HG03159 (cell line): ENCODE data around the gene MPL.
"Not testable (repeated sequence)": the region's sequence is repeated elsewhere in the genome, so short reads cannot be mapped to it uniquely, and the experiment has no call there.

Experiments used
- ATAC-seq: cut with Tn5 transposase; IDR thresholded peaks from one replicate; pipeline ENCODE4 v1.9.1; 2021; ENCODE audit warnings: mild to moderate bottlenecking, moderate library complexity; ENCODE audit not compliant: unreplicated experiment

The MPL gene

GRCh38 chr1:43369779-43370178 is 32.2 kb downstream of the MPL start:
- not testable (repeated sequence) for ATAC-seq

DNA sequence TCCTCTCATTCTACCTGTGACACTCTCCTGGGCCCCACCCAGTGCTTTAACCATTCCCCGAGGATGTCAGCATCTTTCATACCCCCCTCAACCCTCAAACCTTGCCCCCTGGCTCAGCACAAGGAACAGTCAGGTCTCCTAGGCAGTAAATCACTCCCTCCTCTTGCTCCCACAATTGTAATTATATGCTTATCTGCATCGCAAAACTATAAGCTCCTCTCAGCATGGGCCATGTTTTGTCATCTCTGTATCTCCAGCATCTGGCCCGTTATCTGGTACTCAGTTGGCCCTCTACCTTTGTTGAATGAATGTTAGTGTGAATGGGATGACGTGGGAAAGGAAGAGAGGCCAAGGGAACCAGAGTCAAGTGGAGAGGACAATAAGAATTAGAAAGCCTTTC is 32.9 kb downstream of the MPL start:
- no peak for ATAC-seq

GRCh38 chr1:43372172-43372571 is 34.6 kb downstream of the MPL start:
- no peak for ATAC-seq

DNA sequence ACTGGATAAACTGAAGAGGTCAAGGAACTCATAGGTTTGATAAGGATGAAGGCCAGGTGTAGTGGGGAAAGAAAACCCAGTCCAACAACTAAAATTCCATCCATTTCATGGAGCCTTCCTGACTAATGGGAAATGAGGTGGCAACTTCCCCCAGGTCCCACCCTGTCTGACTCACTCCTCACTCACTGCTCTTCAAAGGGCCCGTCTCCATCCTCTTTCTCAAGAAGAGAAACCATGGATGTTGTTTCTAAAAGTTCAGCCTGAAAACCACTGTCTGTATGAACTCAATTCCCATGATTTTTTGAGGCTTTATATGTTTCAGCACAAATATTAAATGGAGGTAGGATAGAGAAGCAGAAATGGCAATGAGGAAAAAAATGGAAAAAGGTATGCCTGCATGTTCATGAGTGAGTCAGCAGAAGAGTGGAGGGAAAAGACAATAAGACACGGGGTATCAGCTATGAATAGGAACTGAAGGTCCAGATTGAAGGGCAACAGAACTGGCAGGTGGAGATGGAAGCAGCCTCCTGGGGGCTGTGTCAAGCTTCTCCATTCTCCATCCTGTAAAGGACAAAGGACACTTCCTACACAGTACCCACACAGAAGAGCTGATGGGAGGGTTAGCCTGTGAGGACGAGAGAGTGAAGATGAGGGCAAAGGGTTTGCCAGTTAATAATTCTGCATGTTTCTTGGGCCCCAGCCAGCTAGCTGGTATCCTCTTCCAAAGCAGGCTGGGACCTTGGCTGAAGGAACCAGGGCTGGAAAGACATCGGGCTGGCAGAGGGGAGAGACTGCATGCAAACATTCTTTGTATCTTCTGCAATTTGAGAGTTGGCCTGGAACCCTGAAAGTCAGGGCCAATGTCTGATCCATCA is 35.7 kb downstream of the MPL start:
- no peak for ATAC-seq

- no peak for ATAC-seq
These were observed 39.2 kb downstream of the MPL start for GRCh38 chr1:43376723-43377235.

DNA sequence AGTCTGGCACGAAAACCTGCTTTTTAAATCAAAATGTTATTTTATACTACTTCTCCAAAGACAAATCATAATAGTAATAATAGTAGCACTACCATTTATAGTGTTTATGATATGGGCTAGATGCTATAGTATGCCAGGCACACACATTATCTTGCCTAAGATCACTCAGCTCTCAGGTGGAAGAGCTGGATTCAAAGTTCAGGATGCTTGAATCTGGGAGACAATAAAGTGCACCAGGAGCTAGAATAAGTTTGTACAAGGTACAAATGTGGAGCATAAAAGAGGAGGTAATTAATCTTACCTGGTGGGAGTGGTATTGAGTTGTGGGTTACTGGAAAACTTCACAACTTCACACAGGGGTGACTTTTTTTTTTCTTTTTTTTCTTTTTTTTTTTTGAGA is 40.2 kb downstream of the MPL start:
- ATAC-seq = no peak

- ATAC-seq = no peak
These were observed 41.9 kb downstream of the MPL start for GRCh38 chr1:43379476-43379875.

GRCh38 chr1:43381612-43382011 is 44.0 kb downstream of the MPL start:
- no peak for ATAC-seq

- no peak for ATAC-seq
These were observed 44.6 kb downstream of the MPL start for GRCh38 chr1:43382027-43382779.

DNA sequence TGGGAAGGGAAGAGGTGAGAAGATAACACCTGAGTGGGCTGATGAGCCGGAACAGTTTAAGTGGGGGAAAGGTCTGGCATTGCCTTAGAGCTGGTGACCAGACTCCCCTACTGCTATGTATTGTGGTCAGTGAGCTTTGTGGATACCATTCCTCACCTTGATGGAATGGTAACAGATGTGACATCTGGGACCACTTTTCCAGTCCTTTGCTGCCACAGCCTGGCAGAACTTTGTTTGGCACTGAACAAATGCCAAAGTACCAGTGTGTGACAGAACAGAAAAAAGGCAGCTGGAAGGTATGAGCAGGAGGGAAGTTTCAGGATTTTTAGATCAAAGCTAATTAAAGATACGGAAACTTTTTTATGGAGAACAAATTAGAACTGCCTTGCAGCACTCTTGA is 45.8 kb downstream of the MPL start:
- ATAC-seq = no peak

- no peak for ATAC-seq
These were observed 49.1 kb downstream of the MPL start for GRCh38 chr1:43386676-43387075.

- no peak for ATAC-seq
These were observed 50.5 kb downstream of the MPL start for GRCh38 chr1:43387976-43388599.

DNA sequence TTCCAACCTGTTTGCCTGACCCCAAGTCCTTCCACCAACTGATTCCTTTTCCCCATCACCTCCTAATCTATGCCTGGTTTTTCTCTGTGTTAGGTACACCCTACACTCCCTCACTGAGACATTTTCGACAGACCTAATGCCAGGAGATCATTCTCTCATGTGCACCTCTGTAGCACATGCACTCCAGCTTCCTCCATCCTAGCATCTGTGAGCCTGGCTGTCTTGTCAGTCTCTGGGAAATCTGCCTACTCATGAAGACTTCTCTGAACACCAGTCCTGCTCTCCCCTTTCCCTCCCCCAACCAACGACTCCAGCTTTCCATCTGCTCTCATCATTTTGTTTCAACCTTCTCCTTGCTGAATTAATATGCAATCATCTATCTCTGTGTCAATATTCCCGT is 51.0 kb downstream of the MPL start:
- no peak for ATAC-seq

DNA sequence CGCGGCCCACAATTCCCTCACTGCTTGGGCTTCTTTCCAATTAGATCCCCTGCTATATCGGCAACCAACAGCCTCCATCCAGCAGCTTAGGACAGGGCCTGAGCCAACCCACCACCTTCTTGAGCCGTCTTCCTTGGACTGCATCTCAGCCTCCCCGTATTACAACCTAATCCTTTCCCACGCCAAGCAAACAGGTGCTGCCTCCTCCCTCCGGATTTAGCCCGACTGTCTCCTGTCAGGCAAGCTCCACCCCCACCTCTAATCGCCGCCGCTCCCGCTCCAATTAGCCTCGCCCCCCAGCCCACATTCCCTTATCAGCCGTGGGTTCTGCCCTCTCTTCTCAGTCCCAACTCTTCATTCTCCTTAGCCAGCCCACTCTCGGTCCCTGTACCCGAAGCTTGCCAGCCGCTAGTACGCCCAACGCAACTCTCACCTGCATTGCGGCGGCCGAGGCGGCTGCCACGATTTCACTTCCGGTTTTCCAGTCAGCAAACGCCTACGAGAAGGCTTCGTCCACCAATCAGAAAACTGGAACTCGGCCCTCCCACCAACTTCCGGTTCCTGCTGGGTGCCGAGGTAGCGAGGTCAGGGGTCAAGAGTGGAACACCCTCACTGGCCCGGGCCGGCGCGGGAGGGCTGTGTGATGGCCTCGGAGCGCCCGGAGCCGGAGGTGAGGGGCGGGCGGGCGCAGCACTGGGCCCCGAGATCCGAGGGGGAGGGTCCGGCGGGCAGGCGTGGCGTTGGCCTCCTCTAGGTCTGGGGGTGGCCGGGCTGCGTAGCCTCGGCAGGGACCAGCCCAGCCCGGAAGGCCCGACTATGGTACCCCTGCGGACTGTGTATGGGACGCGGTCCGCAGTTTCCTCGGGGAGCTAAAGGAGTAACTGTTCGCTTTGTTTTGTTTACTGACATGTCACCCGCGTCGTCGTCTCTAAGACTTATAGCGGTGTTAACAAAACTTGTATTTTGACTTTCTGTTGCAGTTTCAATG is 52.0 kb downstream of the MPL start, which contains the start of the genes MED8 and SZT2:
TSS of gene MED8 (minus strand) at position 475 of the 988 bp plus-strand sequence. CDS start at position 439, 36 bp downstream.
TSS of gene SZT2 (plus strand) at position 574 of the 988 bp plus-strand sequence. CDS start at position 644, 70 bp downstream.
- ATAC-seq = peak; percentile 86

GRCh38 chr1:43392702-43393101 is 55.1 kb downstream of the MPL start:
- ATAC-seq = no peak

DNA sequence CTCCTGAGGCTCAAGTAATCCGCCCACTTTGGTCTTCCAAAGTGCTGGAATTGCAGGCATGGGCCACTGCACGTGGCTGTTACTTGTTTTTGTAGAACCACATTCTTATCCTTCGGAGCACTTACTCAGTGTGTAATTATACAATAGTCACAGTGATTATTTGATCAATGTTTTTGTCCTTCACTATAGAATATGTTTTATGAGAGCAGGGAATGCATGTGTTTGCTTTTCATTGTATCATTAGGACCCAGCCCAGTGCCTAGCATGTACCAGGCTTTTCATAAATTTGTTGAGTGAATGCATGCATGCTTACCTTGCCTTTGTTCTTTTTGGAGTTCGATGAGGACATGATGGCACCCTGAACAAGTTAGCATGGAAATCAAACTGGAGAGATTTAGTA is 57.9 kb downstream of the MPL start:
- ATAC-seq = no peak

DNA sequence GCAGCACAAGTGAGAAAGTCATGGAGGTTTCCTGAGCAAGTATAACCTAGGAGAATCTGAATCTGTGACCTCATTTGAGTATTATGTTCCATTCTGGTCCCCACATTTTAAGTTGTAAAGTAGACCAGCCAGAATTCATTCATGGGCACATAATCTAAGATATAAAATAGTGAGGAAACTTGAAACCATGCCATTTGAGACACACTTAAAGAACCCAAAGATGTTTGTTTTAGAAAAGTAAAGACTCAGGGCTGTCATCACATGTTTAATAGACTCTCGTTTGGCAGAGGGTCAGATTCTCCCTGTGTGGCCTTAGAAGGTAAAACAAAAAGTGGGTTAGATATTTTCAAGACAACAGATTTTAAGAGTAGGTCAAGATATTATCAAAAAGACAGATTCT is 58.4 kb downstream of the MPL start:
- ATAC-seq = no peak

GRCh38 chr1:43398227-43398626 is 60.6 kb downstream of the MPL start:
- no peak for ATAC-seq

- ATAC-seq = not testable (repeated sequence)
These were observed 62.8 kb downstream of the MPL start for GRCh38 chr1:43400441-43400840.
